ENCODE data around the gene WDTC1.

The WDTC1 gene

GRCh38 chr1:27339213-27339612 is 104.8 kb downstream of the WDTC1 start:
- DNase-seq: no peak

- DNase-seq: peak; percentile 43
Observed at GRCh38 chr1:27341525-27342252, 107.3 kb downstream of the WDTC1 start, which contains the start of gene SYTL1. TSS of gene SYTL1 (plus strand) at chr1:27342022. CDS start at chr1:27345335, 3,313 bp downstream.

GRCh38 chr1:27342391-27342777 is 108.0 kb downstream of the WDTC1 start:
- DNase-seq: no peak

- DNase-seq: no peak
Observed at GRCh38 chr1:27342778-27343638, 108.6 kb downstream of the WDTC1 start.

- DNase-seq: no peak
Observed at GRCh38 chr1:27343639-27344025, 109.2 kb downstream of the WDTC1 start.

- no peak for DNase-seq
Observed at GRCh38 chr1:27345272-27345671, 110.8 kb downstream of the WDTC1 start.

- no peak for DNase-seq
Observed at GRCh38 chr1:27346357-27346756, 111.9 kb downstream of the WDTC1 start.

GRCh38 chr1:27346991-27347624 is 112.7 kb downstream of the WDTC1 start:
- DNase-seq: no peak

GRCh38 chr1:27348861-27349783 is 114.7 kb downstream of the WDTC1 start:
- no peak for DNase-seq

GRCh38 chr1:27349784-27350662 is 115.6 kb downstream of the WDTC1 start:
- no peak for DNase-seq

- DNase-seq: no peak
Observed at GRCh38 chr1:27350663-27351540, 116.5 kb downstream of the WDTC1 start.

- DNase-seq: no peak
Observed at GRCh38 chr1:27351541-27352107, 117.2 kb downstream of the WDTC1 start.

GRCh38 chr1:27353166-27353565 is 118.7 kb downstream of the WDTC1 start:
- no peak for DNase-seq

- no peak for DNase-seq
Observed at GRCh38 chr1:27353629-27354028, 119.2 kb downstream of the WDTC1 start.

GRCh38 chr1:27355683-27356082 is 121.3 kb downstream of the WDTC1 start:
- DNase-seq: no peak

GRCh38 chr1:27356277-27356618 is 121.8 kb downstream of the WDTC1 start:
- no peak for DNase-seq

GRCh38 chr1:27356619-27357280 is 122.3 kb downstream of the WDTC1 start:
- no peak for DNase-seq

GRCh38 chr1:27357281-27358037 is 123.0 kb downstream of the WDTC1 start:
- DNase-seq: no peak

Measured in amniotic stem cell (primary cell).